ENCODE results near the gene YPEL4. TPM values are rescaled to one million over a fixed set of nuclear protein-coding genes. Genes with fewer than 3 reads are reported as not detected.

YPEL4 gene
- total and polyA plus RNA-seq, 7 donors, result 0.08 to 0.90 (median 0.20) TPM; not detected in 1

DNA sequence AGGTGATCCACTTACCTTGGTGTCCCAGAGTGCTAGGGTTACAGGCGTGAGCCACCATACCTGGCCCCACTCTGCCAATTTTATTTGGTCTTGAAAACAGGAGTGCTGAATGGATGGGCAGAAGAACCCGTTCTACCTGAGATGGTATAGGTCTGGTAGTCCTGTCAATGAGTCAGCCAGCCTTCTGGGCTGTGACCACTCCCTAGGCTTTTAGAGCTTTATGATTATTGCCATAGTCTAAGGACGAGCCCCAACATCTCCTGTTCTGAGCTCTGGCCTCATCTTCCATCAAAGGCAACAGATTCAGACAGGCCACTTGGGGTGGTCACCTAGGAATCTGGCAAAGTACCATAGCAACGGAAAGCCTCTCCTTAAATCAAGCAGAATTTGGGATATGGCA, 29.7 kb upstream of the YPEL4 start:
- WGBS, 3 donors, result 88 to 92% (median 89%) methylated on average over 4 of the region's 4 CpGs
- H3K27ac ChIP-seq, result no peak overlapping the region
- ATAC-seq, result no peak
- DNase-seq, result no peak
- TF ChIP-seq CTCF (IDR thresholded peaks at IDR 0.05), result no peak
- intact Hi-C loops (cut with DNase I), result no loop called here
- no peak overlapping the region for H3K4me3 ChIP-seq
- no peaks in the 10 kb centered on the region for H3K9me3 ChIP-seq
- H3K27me3 ChIP-seq (ENCODE audit: insufficient read depth in 3 of 3, low read length in 2 of 3), result no peaks in the 10 kb centered on the region
- H3K4me1 ChIP-seq, result no peaks in the 10 kb centered on the region
- peaks cover 12 to 68% of the 10 kb centered on the region in 2 donors for H3K36me3 ChIP-seq (ENCODE audit: insufficient read depth in 1 of 2, low read depth in 1 of 2)

GRCh38 chr11:57675176-57675941, 25.6 kb upstream of the YPEL4 start:
- no peak for ATAC-seq
- no peaks in the 10 kb centered on the region for H3K27me3 ChIP-seq (ENCODE audit: insufficient read depth in 3 of 3, low read length in 2 of 3)
- peaks cover 6% of the 10 kb centered on the region for H3K4me1 ChIP-seq
- intact Hi-C loops (cut with DNase I), result no loop called here
- H3K27ac ChIP-seq, result no peak overlapping the region
- no peak for TF ChIP-seq CTCF (IDR thresholded peaks at IDR 0.05)
- peaks cover 16 to 51% of the 10 kb centered on the region in 2 donors for H3K36me3 ChIP-seq (ENCODE audit: insufficient read depth in 1 of 2, low read depth in 1 of 2)
- WGBS, 3 donors, result 83 to 90% (median 86%) methylated on average over 3 of the region's 3 CpGs
- no peaks in the 10 kb centered on the region for H3K9me3 ChIP-seq
- no peak for DNase-seq
- H3K4me3 ChIP-seq, result no peak overlapping the region

DNA sequence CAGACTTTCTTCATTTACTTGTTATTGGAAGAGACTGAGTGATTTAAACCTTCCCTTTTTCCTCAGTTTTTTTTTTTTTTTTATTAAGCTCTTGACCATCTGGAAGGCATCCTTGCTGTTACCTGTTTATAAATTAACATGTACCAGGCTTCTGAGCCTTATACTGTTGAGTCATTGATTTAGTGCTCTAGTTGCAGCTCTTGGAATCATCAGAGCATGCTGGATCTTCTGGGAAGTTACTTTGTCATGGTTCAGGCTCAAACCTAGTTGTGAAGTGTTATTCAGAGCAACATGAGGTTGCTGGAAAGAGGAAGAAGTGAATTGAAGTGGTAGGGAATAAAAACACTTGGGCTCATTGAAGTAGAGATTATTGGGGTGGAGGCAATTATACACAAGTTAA, 24.5 kb upstream of the YPEL4 start:
- Histone ChIP-seq H3K36me3 (ENCODE audit: insufficient read depth in 1 of 2, low read depth in 1 of 2) (peaks cover 16 to 50% of the 10 kb centered on the region in 2 donors), H3K27me3 (ENCODE audit: insufficient read depth in 3 of 3, low read length in 2 of 3) (no peaks in the 10 kb centered on the region), H3K4me1 (peaks cover 17% of the 10 kb centered on the region), H3K4me3 (no peak overlapping the region), H3K27ac (no peak overlapping the region), H3K9me3 (no peaks in the 10 kb centered on the region)
- DNase-seq, result no peak
- intact Hi-C loops (cut with DNase I), result loop anchor here in 1 of 2 donors (5.0 kb wide), 1 partner anchor 33 kb away; no protein-coding TSS in a partner anchor
- TF ChIP-seq CTCF (IDR thresholded peaks at IDR 0.05), result no peak
- no peak for ATAC-seq

DNA sequence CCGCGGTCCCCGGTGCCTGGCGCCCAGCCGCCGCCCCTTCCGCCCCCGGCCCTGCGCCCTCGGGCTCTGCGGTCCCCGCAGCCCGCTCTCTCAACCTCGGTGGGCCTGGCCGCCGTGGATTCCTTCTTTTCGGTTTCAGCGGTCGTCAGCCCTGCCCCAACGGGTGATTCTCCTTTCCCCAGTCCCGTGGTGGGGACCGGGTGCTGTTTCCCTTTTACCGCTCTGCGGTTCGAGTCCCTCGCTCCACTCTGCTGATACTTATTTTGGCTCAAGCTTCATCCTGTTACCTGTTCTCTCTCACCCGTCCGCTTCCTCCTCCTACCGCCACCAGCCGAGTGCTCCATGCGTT, 18.7 kb upstream of the YPEL4 start:
- DNase-seq (no peak), ATAC-seq (peak; percentile 3 to 17 (median 12))
- WGBS, 3 donors, result 0 to 1% (median 0%) methylated on average over 31 of the region's 31 CpGs
- peaks cover 7 to 14% of the 10 kb centered on the region in 2 donors for H3K36me3 ChIP-seq (ENCODE audit: insufficient read depth in 1 of 2, low read depth in 1 of 2)
- peak overlapping the region; percentile 99 for H3K27ac ChIP-seq
- H3K4me3 ChIP-seq, result peak overlapping the region; percentile 92
- TF ChIP-seq CTCF (IDR thresholded peaks at IDR 0.05), result no peak
- no peaks in the 10 kb centered on the region for H3K9me3 ChIP-seq
- H3K4me1 ChIP-seq, result peaks cover 20% of the 10 kb centered on the region
- H3K27me3 ChIP-seq (ENCODE audit: insufficient read depth in 3 of 3, low read length in 2 of 3), result no peaks in the 10 kb centered on the region
- intact Hi-C loops (cut with DNase I), result loop anchor here in 1 of 2 donors (5.0 kb wide), 1 partner anchor 44 kb away; the partner anchor contains the start of genes MED19 and TMX2
